Stimulated activated CD8-positive, alpha-beta memory T cell treated with anti-CD3 and anti-CD28 coated beads, Interleukin-15, amount 100 ng/mL, for 24 hours (primary cell): Measurements from ENCODE around the gene MGAT4A.
A peak's percentile ranks its signal among the peaks of the same experiment; 100 is the strongest.

Experiments
- DNase-seq: peaks from one replicate; pipeline ENCODE4 v3.0.0-alpha.2; 2020; ENCODE audit warnings: low read depth

Gene MGAT4A

GRCh38 chr2:98658816-98659490, 72.0 kb downstream of the MGAT4A start:
- DNase-seq = no peak

GRCh38 chr2:98656800-98657199, 74.1 kb downstream of the MGAT4A start:
- DNase-seq = no peak

GRCh38 chr2:98654699-98655495, 76.0 kb downstream of the MGAT4A start:
- no peak for DNase-seq

- no peak for DNase-seq
Measured at GRCh38 chr2:98650998-98651397, 79.9 kb downstream of the MGAT4A start.

GRCh38 chr2:98649992-98650375, 80.9 kb downstream of the MGAT4A start:
- DNase-seq = no peak

- DNase-seq = peak; percentile 38
Measured at GRCh38 chr2:98649135-98649991, 81.6 kb downstream of the MGAT4A start.

- DNase-seq = no peak
Measured at GRCh38 chr2:98648451-98648850, 82.5 kb downstream of the MGAT4A start.

GRCh38 chr2:98647636-98648035, 83.3 kb downstream of the MGAT4A start:
- no peak for DNase-seq

- DNase-seq = no peak
Measured at GRCh38 chr2:98643496-98644100, 87.3 kb downstream of the MGAT4A start.

GRCh38 chr2:98637401-98638147, 93.4 kb downstream of the MGAT4A start:
- no peak for DNase-seq

GRCh38 chr2:98634406-98635092, 96.4 kb downstream of the MGAT4A start:
- DNase-seq = no peak

GRCh38 chr2:98632351-98632750, 98.6 kb downstream of the MGAT4A start:
- DNase-seq = no peak

- DNase-seq = no peak
Measured at GRCh38 chr2:98623657-98624056, 107.3 kb downstream of the MGAT4A start.

GRCh38 chr2:98617149-98617548, 113.8 kb downstream of the MGAT4A start:
- no peak for DNase-seq

- DNase-seq = no peak
Measured at GRCh38 chr2:98615481-98615880, 115.5 kb downstream of the MGAT4A start.

- DNase-seq = no peak
Measured at GRCh38 chr2:98614024-98614739, 116.8 kb downstream of the MGAT4A start.

- no peak for DNase-seq
Measured at GRCh38 chr2:98608962-98609604, 121.8 kb downstream of the MGAT4A start.

GRCh38 chr2:98608116-98608961, 122.6 kb downstream of the MGAT4A start, which contains the start of the genes COA5 and UNC50:
Gene COA5, minus strand, starts transcription at chr2:98608512. Its CDS starts 107 bp downstream, at chr2:98608405.
Gene UNC50, plus strand, starts transcription at chr2:98608589. Its CDS starts 1,171 bp downstream, at chr2:98609760.
- DNase-seq = peak; percentile 87

- DNase-seq = no peak
Measured at GRCh38 chr2:98607741-98608115, 123.2 kb downstream of the MGAT4A start.
